ENCODE results near the gene MRGPRF.

The MRGPRF gene

DNA sequence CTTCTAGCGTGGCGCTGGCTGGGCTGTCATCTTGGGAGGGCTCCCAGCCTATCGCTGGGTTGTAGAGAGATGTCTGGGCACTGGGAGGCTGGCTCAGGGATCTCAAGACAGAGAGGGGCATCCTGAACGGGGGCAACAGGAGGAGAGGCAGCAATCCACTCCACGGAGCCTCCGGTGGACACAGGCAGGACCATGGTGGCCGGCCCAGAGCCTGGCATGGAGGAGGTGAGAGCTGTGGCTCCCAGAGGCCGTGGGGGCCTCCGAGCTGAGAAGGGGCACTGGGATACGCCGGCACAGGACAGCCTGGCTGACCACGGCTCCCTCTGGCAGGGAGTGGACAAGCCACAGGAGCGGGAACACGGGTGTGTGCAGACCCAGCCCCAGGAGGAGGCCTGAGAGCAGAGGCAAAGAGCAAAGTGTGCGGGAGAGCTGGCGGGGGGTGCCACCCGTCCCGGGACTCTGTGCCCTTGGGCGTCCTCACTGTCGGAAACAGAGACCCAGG, 9.1 kb downstream of the MRGPRF start:
- no peak overlapping the region for H3K4me3 ChIP-seq (ENCODE audit: low read length)
- no peak for TF ChIP-seq EZH2phosphoT487 (IDR thresholded peaks at IDR 0.05; ENCODE audit: low read depth)
- TF ChIP-seq, protein P1, sequence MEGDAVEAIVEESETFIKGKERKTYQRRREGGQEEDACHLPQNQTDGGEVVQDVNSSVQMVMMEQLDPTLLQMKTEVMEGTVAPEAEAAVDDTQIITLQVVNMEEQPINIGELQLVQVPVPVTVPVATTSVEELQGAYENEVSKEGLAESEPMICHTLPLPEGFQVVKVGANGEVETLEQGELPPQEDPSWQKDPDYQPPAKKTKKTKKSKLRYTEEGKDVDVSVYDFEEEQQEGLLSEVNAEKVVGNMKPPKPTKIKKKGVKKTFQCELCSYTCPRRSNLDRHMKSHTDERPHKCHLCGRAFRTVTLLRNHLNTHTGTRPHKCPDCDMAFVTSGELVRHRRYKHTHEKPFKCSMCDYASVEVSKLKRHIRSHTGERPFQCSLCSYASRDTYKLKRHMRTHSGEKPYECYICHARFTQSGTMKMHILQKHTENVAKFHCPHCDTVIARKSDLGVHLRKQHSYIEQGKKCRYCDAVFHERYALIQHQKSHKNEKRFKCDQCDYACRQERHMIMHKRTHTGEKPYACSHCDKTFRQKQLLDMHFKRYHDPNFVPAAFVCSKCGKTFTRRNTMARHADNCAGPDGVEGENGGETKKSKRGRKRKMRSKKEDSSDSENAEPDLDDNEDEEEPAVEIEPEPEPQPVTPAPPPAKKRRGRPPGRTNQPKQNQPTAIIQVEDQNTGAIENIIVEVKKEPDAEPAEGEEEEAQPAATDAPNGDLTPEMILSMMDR (IDR thresholded peaks at IDR 0.05; ENCODE audit: low read depth, low read length) = no peak
- no peaks in the 10 kb centered on the region for H3K36me3 ChIP-seq (replicated peaks; ENCODE audit: low read depth, low read length)
- H3K27me3 ChIP-seq (ENCODE audit: low read depth, low read length) = peaks cover 18% of the 10 kb centered on the region
- no peak overlapping the region for H3K9ac ChIP-seq (ENCODE audit: low read length)
- H3K9me3 ChIP-seq (ENCODE audit: insufficient read depth, low read length) = no peaks in the 10 kb centered on the region
- H3K4me2 ChIP-seq (ENCODE audit: low read length) = no peak overlapping the region
- H3K4me1 ChIP-seq (ENCODE audit: low read length) = peaks cover 3% of the 10 kb centered on the region; the same call in 1 of the 2 replicates
- H3K27ac ChIP-seq (ENCODE audit: low read length) = no peak overlapping the region
- H2AFZ ChIP-seq (ENCODE audit: low read depth, low read length) = no peak overlapping the region
- H4K20me1 ChIP-seq (ENCODE audit: insufficient read depth, low read length) = no peaks in the 10 kb centered on the region
- no peaks in the 10 kb centered on the region for H3K79me2 ChIP-seq (ENCODE audit: low read length)

DNA sequence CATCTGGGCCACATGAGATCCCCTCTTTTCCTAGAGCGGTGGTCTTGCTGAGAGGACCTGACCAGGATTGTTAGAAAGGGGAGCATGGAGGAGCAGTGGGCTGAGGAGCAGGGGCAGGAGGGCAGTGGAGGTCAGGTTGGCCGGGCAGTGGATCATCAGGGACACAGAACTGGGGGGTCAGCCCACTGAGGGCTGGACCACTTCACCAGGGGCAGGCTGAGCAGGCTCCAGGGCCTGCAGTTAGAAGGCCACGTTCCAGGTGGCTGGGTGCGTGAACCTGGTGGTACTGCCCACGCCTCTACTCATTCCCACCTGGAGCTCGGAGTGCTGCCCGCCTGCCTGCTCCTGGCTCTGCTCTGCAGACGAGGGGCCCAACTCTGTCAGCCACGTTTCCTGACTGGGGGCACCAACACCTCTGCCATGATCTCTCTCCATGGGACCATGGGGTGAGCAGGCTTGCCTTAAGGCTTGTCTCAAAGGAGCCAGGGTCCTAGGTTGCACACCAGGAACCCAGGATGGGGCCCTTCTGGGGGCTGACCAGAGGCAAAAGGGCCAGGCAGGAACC, 9.7 kb downstream of the MRGPRF start:
- Histone ChIP-seq H3K4me1 (ENCODE audit: low read length) (peaks cover 3% of the 10 kb centered on the region; the same call in 1 of the 2 replicates), H3K36me3 (replicated peaks; ENCODE audit: low read depth, low read length) (no peaks in the 10 kb centered on the region), H3K27me3 (ENCODE audit: low read depth, low read length) (peaks cover 16% of the 10 kb centered on the region), H3K9me3 (ENCODE audit: insufficient read depth, low read length) (no peaks in the 10 kb centered on the region), H3K4me3 (ENCODE audit: low read length) (no peak overlapping the region), H3K9ac (ENCODE audit: low read length) (no peak overlapping the region), H2AFZ (ENCODE audit: low read depth, low read length) (no peak overlapping the region), H4K20me1 (ENCODE audit: insufficient read depth, low read length) (no peaks in the 10 kb centered on the region), H3K27ac (ENCODE audit: low read length) (no peak overlapping the region), H3K79me2 (ENCODE audit: low read length) (no peaks in the 10 kb centered on the region), H3K4me2 (ENCODE audit: low read length) (no peak overlapping the region)
- TF ChIP-seq, protein P1 (IDR thresholded peaks at IDR 0.05; ENCODE audit: low read depth, low read length) = no peak
- TF ChIP-seq EZH2phosphoT487 (IDR thresholded peaks at IDR 0.05; ENCODE audit: low read depth) = no peak

DNA sequence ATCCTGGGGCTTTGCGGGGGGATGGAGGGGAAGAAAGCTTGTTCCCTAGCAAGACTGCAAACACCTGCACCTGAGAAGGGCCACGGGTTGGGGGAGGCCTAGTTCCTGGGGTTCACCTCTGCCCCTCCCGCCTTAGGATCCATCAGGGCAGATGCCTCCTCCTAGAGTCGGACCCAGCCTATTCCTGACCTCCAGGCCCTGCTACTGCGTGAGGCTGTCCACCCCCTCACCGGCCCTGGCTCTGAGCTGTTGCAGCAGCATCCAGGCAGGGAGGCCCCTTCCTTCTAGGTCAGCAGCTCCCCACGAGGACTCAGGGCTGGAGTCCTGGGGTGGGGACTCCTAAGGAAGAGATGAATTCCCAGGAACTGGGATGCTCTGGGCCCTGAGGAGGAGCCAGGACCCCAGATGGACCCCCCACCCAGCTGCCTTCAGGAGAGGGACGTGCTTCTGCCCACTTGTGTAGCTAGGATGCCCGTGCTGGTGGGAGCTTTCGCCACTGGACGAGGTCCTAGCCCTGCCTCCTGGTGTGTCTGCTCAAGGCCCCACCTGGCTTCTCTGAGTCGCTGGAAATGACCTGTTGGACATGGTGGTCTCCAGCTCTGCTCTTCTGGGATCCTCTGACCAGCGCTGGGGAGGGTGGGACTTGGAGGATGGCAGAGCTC, 10.3 kb downstream of the MRGPRF start:
- TF ChIP-seq, protein P1 (IDR thresholded peaks at IDR 0.05; ENCODE audit: low read depth, low read length) = no peak
- no peak for TF ChIP-seq EZH2phosphoT487 (IDR thresholded peaks at IDR 0.05; ENCODE audit: low read depth)
- Histone ChIP-seq H3K4me3 (ENCODE audit: low read length) (no peak overlapping the region), H3K9ac (ENCODE audit: low read length) (no peak overlapping the region), H3K27me3 (ENCODE audit: low read depth, low read length) (peaks cover 12% of the 10 kb centered on the region; the same call in 1 of the 2 replicates), H3K4me1 (ENCODE audit: low read length) (peaks cover 3% of the 10 kb centered on the region; the same call in 1 of the 2 replicates), H3K27ac (ENCODE audit: low read length) (no peak overlapping the region), H4K20me1 (ENCODE audit: insufficient read depth, low read length) (no peaks in the 10 kb centered on the region), H3K4me2 (ENCODE audit: low read length) (no peak overlapping the region), H2AFZ (ENCODE audit: low read depth, low read length) (no peak overlapping the region), H3K36me3 (replicated peaks; ENCODE audit: low read depth, low read length) (no peaks in the 10 kb centered on the region), H3K79me2 (ENCODE audit: low read length) (no peaks in the 10 kb centered on the region), H3K9me3 (ENCODE audit: insufficient read depth, low read length) (no peaks in the 10 kb centered on the region)

DNA sequence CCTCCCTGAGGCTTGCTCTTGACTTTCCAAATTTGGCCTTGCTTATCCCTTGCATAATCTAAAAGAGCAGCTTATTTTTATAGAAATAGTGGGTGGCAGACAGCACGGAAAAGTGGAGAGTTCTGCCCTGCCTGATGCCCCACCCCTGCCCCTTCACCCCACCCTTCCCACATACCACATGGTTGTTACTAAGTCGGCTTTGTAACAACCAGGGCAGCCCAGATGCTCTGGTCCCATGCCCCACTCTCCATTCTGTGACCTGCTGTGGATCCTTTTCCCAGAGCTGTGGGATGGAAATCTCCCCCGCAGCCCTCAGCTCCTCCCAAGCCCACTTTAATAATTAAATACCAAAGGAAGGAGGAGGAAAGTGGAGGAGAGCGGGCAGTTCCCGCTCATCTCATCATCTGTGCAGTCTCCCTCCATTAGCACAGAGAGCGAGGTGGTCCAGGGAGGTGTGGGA, 10.9 kb downstream of the MRGPRF start:
- Histone ChIP-seq H3K36me3 (replicated peaks; ENCODE audit: low read depth, low read length) (no peaks in the 10 kb centered on the region), H3K27me3 (ENCODE audit: low read depth, low read length) (peaks cover 12% of the 10 kb centered on the region; the same call in 1 of the 2 replicates), H3K79me2 (ENCODE audit: low read length) (no peaks in the 10 kb centered on the region), H3K4me2 (ENCODE audit: low read length) (no peak overlapping the region), H2AFZ (ENCODE audit: low read depth, low read length) (no peak overlapping the region), H3K4me1 (ENCODE audit: low read length) (peaks cover 3% of the 10 kb centered on the region; the same call in 1 of the 2 replicates), H3K9me3 (ENCODE audit: insufficient read depth, low read length) (no peaks in the 10 kb centered on the region), H3K4me3 (ENCODE audit: low read length) (no peak overlapping the region), H3K27ac (ENCODE audit: low read length) (no peak overlapping the region), H3K9ac (ENCODE audit: low read length) (no peak overlapping the region), H4K20me1 (ENCODE audit: insufficient read depth, low read length) (no peaks in the 10 kb centered on the region)
- TF ChIP-seq EZH2phosphoT487 (IDR thresholded peaks at IDR 0.05; ENCODE audit: low read depth) = no peak
- TF ChIP-seq, protein P1 (IDR thresholded peaks at IDR 0.05; ENCODE audit: low read depth, low read length) = no peak

All from OCI-LY3 (cell line).